Activated T-helper 1 cell treated with anti-CD3 and anti-CD28 coated beads, Interleukin-2, amount 50 U/mL, for 16 hours (primary cell): ENCODE measurements around the gene CCDC124.

Source experiments
- DNase-seq, 2 donors: peaks; one replicate each; pipeline ENCODE4 v3.0.0-alpha.2; 2020; ENCODE audit warnings: low read depth in 1 of 2, low spot score in 1 of 2

The CCDC124 gene

DNA sequence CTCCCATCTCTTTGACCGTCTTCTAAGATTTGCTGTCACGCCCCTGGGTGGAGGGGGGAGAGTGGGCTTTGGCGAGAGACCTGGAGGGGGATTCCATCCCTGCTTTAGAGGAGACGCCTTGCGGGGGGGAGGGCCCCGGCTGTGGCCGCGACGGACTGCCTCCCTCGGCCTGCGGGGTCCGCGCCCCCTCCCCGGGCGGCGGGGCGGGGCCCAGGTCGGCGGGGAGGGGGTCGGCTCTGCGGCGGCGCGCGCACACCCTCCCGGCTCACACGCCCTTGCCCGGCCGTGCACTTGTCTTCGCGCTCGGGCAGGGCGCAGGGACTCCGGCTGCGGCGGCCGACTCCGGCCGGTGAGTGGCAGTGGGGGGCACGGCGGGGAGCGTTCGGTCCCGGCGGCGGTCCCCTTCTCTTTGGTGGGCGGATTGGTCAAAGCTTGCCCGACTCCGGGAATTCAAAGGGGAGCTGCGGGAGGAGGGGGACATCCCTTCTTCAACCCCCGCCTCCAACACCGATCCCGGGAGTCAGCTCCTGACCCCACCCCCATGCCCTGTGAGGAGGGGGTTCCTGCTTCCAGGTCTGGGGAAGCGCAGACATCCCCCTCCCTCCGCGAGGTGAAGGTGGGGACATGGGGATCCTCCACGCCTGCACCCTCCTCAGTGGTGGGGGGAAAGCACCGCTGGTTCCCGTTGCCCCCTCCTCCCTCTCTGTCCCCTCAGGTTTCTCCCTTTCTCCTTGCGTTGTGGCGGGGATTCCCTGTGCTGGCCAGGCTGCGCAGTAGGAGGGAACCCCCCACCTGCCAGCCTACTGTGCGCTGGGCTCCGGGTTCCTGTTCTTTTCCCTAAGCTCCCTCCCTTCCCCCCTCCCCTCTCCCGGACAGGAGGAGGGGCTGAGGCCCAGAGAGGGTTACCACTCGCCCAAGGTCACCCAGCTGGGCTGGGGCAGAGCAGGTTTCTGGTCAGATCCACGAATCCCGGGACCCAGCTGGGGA lies 19.5 kb downstream of the CCDC124 start:
- no peak for DNase-seq

DNA sequence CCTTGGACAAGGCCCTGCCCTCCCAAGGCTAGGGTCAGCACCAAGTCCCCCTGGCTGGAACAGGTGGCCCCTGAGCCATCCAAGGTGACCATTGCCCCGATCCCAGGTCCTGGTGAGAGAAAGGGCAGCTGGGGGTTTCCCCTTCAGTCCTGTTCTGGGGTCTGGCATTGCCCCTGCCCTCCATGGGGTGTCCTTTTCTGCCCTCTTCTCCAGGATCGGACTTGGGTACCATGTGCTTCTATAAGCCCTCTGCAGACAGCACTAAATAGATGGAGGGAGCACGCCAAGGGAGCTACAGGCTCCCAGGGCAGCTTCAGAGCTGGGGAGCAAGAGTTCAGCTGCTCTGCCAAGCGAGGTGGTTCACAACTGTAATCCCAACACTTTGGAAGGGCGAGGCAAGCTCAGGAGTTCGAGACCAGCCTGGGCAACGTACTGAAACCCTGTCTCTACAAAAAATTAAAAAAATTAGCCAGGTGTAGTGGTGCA lies 20.5 kb downstream of the CCDC124 start:
- no peak for DNase-seq

DNA sequence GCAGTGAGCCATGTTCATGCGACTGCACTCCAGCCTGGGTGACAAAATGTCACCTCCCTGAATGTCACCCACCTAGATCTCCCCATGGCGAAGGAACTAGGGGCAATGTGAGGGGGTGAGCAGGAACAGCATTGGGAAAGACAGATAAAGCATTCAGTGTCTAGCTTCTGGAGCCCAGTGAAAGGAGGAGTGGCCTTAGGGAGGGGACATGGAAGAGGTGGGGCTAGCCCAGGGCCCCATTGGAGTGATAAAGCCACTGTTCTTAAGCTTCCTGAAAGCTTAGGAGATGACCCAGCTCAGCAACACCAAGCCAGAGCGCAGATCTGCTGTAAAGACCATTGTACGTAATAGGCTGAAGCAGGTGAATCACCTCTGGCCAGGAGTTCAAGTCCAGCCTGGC lies 21.1 kb downstream of the CCDC124 start:
- DNase-seq, result no peak

DNA sequence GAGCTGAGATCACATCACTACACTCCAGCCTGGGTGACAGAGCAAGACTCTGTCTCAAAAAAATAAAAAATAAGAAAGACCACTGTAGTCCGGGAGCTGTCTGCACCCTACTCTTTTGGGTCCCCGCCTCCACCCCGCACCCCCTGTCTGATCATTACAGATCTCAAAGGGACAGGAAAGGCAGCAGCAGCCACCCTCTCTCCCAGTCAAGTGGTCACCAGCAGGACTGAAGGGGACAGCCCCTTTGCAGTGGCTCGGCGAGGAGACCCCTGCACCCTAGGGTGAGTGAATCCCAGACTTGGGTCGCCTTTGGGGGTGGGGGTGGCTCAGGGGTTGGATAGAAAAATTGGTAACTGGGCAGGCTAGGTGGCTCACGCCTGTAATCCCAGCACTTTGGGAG lies 21.6 kb downstream of the CCDC124 start:
- no peak for DNase-seq

DNA sequence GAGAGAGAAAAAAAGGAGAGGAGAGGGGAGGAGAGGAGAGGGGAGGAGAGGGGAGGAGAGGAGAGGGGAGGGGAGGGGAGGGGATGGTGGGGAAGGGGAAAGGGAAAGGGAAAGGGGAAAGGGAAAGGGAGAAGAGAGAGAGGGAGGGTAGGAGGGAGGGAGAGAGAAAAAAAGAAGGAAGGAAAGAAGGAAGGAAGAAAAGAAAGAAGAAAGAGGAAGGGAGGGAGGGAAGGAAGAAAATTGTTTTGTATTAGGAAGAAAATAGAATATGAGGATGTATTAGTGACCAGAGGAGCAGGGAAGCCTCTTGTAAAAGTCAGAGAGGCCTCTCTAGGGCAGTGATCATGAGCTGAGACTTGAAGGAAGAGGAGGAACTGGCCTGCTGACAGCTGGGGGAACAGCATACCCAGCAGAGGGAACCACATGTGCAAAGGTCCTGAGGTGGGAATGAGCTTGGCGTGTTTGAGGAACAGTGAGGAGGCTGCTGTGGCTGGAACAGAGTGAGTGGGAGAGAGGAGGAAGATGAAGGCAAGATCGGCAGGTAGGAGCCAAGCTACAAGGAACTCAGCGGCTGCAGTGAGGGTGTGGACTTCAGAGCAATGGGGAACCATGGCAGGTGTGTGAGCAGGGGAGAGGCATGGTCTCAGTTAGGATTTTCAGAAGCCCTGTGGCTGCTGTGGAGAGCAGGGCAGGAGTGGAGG lies 24.5 kb downstream of the CCDC124 start:
- DNase-seq, result no peak

DNA sequence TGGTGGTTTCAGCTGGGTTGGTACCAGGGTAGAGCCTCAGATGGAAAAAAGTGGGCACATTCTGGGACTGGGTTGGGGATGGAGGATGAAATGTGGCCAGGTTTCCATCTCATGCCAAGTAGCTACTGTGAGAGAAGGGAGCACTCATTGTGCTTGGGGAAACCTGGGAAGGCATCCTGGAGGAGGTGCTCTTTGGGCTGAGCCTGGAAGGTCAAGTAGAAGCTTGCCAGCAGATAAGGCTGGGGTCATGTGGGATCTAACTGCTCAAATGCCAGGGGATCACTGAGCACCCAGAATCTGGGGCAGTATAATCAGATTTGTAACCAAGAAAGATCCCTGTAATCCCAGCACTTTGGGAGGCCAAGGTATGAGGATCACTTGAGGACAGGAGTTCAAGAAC lies 25.1 kb downstream of the CCDC124 start:
- DNase-seq, result no peak

DNA sequence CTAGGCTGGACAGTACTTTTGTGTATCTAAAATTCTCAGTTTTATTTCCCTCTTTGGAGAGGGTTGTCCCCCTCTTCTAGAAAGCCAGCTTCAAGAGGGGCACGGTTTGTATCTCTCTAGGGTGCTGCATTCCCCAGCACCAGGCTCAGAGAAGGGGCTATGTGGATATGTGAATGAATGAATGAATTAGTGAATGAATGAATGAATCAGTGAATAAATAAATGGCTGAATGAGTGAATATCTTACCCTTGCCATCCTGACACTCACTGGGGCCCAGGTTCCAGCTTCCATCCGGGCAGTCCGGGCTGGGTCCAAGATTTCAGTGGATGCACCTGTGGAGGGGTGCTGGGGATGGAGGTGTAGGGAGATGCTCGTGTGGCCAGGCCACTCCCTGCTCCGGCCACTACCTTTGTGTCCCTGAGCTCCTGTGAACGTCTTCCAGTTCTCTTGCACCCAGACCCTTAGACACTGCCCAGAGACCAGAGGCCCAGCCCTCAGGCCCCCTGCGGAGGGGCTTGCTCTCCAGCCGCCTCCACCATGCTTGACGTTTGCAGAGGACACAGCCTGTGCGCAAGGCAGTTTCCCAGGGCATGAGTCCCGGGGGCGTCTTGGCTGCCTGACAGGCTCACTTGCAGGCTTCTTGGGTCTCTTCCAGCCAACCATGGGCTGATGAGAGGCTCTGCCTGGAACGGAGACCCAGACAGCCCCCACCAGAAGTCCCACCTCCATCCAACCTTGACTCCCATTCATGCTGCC lies 31.3 kb downstream of the CCDC124 start:
- no peak for DNase-seq

DNA sequence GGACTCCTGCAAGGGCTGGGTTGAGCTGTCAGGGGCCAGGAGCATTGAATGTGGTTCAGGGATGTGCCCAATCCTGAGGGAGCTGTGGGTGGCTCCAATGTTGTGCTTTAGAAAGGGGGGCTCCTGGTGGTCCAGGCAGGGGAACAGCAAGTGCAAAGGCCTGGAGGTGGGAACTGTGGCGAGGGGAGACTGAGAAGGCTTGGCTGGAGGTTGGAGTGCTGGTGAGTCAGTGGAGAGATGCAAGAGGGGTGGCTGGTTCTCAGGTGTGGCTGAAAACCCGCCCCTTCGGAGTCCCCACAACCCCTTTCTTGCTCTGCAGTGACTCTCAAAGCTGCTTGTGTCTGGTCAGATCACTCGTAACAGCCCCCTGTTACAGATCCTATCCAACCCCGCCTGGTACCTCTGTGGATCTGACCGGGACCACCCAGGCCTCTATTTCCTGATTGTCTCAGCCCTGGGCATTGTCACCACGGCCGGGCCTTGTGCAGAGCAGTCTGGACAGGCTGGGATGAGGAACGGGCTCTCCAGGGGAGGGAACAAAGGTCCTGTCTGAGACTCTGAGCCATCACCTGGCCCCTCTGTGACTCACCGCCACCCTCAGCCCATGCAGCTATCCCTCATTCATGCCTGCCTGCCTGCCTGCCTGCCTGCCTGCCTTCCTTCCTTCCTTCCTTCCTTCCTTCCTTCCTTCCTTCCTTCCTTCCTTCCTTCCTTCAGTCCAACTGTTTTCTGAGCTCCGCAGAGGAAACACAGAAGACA lies 32.7 kb downstream of the CCDC124 start:
- DNase-seq, result no peak

DNA sequence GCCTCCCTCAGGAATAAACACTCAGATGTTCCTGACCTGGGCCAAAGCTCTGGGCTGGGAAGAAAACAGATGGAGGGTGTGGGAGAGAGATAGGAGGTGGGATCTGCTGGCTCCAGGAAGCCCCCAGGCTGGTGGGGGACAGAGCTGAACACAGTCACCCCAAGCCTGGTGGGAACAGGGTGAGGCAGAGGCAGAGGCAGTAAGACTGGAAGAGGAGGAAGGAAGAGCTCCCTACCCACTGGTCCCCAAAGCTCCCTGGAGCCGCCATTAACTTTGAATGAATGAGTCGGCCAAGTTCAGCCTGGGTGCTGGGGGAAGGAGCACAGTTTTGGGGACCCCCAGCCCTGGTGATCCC lies 33.3 kb downstream of the CCDC124 start:
- no peak for DNase-seq

DNA sequence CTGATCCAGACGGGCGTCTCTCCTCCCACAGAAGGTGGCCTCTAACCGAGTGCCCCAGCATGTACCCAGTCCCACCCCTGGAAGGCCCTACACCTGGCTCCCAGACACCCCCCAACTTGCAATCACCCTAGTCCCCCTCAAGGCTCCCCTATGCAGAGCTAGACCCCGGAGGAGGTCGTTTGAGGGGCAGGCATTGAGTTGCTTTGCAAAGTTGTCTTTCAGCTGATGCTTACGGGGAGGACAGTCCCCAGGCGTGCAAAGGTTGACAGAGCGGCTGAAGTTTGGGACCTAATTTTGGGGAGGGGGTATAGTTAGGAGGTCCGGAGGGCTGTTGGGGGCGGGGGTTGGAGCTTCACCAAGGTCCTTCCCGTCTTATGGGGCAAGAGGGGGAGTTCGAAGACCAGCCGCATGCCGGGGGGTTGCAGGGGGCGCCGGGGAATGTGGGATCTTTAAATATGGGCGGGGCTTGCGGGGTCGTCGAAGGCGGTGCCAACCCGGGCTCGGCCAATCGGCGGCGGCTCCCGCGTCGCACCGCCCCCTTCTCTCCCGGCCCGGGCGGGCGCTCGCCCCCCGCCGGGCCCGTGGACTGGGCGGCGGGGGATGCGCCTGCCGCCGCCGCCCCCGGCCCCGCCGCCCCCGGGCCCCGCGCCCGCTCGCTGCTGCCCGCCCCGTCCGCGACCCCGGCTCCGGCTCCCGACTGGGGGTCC lies 33.9 kb downstream of the CCDC124 start, which contains the start of gene KCNN1:
KCNN1 (plus strand) TSS at position 558 of the 707 bp plus-strand sequence. CDS start 6,782 bp downstream, outside the sequence.
- DNase-seq, result no peak

DNA sequence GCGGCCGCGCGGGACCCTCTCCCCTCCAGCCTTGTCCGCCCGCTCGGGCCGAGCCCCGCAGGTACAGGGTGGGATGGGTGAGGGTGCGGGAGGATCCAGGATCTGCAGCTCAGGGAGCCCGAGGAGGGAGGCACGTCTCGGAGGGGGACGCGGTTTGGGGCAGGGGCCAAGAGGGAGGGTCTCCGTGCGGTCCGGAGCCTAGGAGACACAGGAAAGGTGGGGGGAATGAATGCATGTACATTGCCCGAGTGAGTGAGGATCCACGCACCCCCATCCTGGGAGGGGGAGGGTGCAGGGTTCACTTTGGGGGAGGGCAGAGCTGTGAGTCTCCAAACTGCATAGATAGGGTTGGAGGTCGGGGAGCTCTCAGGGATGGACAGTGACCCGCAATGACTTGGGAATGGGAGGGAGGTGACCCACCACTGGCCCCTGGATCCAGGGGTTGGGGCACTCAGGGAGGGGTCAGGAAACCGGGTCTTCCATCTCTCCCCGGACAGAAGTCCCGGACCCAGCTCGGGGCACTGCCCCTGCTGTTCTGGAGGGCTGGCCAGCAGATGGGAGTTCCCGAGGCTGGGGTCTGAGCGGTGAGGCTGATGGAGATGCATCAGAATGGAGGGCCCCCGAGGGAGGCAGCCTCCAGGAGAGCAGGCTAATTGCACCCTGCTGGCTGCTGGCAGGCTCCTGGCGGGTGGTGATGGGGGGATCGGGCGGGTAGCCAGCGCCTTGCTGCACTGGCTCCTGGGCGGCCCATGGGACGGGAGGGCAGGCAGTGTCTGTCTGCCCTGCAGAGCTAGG lies 34.6 kb downstream of the CCDC124 start:
- DNase-seq, result no peak

DNA sequence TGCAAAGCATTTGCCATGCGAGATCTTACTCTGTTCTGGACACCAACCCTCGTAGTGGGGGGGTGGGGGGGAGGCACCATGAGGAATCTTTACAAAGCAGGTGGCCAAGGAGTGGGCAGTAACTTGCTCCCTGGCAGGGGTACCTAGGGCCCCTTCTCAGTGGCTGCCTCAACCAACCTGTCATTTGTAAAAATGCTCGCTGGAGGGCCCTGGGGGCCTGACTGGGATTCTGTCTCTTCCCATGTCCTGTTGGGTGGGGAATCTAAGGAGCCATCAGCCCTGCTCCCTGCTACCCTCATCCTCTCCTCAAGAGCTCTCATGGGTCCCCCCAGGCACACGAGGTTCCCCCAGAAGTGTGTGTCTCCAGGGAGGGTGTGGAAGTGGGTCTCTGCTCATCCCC lies 35.5 kb downstream of the CCDC124 start:
- DNase-seq, result no peak

DNA sequence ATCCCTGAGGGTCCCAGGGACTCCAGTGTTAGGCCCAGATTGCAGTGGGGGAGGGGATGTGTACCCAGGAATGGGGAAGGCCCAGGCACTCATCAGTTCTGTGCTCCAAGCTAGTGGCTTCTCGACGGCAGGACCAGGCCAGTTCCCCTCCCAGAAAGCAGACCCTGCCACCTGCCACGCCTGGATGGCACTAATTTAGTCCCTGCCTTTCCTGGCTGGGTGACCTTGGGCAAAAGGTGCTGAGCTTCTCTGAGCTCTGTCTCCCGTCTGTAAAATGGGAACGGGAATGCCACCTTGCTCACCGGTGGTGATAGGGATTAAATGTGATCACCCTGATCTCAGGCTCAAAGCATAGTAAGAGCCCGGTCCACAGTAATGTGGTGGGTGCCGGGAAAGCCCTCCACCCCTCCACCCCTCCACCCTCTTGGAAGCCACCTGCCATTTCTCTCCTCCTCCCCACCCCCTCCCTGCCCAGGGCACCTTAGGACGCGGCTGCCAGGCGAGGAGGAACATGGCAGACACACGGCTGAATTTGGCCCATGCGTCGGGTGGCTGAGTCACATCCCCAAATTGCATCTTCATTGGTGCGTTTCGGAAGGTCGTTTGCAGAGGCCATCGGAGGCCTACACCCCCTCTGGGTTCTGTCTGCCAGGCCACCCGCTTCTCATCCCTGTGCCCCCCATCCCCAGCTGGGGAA lies 36.4 kb downstream of the CCDC124 start:
- no peak for DNase-seq

DNA sequence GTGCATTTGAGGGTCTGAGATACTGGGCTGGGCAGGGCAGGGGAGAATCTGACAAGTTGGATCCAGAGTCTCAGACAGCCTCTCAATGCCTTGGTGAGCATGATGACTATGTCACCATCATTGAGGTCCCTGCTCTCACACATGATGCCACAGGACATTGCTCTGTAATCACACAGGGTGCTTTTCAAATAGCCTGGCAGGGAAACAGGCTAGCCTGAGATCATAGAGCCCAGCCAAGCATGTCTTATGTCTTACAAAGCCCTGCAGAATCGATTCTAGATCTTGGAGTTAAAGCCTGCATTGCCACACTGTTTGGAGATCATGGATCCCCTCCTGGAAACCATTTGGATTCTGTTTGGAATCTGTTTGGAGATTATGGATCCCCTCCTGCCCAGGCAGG lies 39.4 kb downstream of the CCDC124 start:
- DNase-seq, result no peak

DNA sequence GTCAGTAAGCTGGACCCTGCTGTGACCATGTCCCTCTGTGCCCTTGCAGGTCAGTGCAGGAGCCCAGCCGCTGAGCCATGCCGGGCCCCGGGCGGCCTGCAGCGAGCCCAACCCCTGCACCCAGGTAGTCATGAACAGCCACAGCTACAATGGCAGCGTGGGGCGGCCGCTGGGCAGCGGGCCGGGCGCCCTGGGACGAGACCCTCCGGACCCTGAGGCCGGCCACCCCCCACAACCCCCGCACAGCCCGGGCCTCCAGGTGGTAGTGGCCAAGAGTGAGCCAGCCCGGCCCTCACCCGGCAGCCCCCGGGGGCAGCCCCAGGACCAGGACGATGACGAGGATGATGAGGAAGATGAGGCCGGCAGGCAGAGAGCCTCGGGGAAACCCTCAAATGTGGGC lies 40.9 kb downstream of the CCDC124 start:
- no peak for DNase-seq

DNA sequence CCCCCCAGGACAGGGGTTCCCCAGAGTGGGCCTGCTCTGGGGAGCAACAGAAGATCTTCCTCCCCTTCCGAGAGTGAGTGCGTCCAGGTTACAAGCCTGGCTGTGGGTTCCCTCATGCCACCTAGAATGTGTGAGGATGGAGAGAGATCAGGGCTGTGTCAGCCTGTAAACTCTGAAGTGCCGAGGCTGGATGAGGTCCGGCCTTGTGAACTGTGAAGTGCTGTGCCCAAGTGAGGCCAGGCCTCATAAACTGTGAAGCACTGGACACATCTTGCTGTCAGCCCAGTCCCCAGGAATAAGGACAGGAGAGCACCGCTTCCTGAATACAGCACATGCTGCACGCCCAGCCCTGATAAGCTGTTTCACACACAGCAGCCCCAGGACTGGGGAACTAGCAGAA lies 41.7 kb downstream of the CCDC124 start:
- DNase-seq, result no peak

DNA sequence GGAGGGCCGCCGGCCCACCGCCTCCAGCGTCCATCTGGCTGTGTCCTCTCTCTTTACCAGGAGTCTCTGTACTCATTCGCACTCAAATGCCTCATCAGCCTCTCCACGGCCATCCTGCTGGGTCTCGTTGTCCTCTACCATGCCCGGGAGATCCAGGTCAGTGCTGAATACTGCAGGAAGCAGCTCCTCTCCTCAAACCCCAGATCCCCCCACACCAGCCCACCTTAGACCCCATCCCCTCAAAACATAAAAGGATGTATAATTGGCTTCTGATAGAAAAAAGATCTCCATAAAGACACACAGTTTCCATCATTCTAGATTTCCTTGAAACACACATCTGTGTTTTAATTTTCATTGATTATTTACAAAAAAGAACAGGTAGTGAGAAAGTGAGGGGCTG lies 42.2 kb downstream of the CCDC124 start:
- no peak for DNase-seq

DNA sequence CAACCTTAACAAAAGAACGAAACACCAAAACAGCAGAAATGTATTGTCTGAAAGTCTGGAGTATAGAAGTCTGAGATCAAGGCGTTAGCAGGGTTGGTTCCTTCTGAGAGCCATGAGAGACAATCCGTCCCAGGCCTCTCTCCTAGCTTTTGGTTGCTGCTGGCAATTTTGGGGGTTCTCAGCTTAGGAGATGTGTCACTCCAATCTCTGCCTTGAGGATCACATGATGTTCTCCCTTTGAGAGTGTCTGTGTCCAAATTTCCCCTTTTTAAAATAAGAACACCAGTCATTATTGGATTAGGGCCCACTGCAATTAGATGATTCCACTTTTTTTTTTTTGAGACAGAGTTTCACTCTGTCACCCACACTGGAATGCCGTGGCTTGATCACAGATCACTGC lies 44.2 kb downstream of the CCDC124 start:
- no peak for DNase-seq

DNA sequence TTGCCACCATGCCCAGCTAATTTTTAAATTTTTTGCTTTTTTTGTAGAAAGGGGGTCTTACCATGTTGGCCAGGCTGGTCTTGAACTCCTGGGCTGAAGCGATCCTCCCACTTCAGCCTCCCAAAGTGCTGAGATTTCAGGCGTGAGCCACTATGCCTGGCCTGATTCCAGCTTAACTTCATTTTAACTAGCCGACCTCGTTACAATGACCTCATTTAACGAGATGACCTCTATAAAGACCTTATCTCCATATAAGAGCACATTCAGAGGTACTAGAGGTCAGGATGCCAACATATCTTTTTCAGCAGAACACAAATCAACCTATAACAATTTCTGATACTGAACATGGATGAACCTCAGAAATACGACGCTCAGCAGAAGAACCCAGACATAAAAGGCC lies 44.7 kb downstream of the CCDC124 start:
- DNase-seq, result no peak
